NCI-H128 (cell line): ENCODE measurements around the gene NFAT5.

ENCODE experiments used
- DNase-seq: peaks from one replicate; lab custom pipeline; 2025; ENCODE audit not compliant: unreplicated experiment; lab: John Stamatoyannopoulos, UW

NFAT5 gene

GRCh38 chr16:69595127-69596036 is 29.6 kb downstream of the NFAT5 start:
- DNase-seq: no peak

GRCh38 chr16:69596801-69597200 is 31.0 kb downstream of the NFAT5 start:
- no peak for DNase-seq

GRCh38 chr16:69598045-69598444 is 32.3 kb downstream of the NFAT5 start:
- DNase-seq: no peak

GRCh38 chr16:69599731-69600130 is 34.0 kb downstream of the NFAT5 start:
- no peak for DNase-seq

- no peak for DNase-seq
Measured at GRCh38 chr16:69600202-69600601, 34.4 kb downstream of the NFAT5 start.

GRCh38 chr16:69601250-69601649 is 35.5 kb downstream of the NFAT5 start:
- no peak for DNase-seq

GRCh38 chr16:69606985-69607384 is 41.2 kb downstream of the NFAT5 start:
- no peak for DNase-seq

GRCh38 chr16:69607674-69608073 is 41.9 kb downstream of the NFAT5 start:
- no peak for DNase-seq

GRCh38 chr16:69610356-69610755 is 44.6 kb downstream of the NFAT5 start:
- DNase-seq: no peak

GRCh38 chr16:69611103-69611640 is 45.4 kb downstream of the NFAT5 start:
- no peak for DNase-seq

GRCh38 chr16:69613378-69614154 is 47.8 kb downstream of the NFAT5 start:
- no peak for DNase-seq

- no peak for DNase-seq
Measured at GRCh38 chr16:69615528-69615927, 49.8 kb downstream of the NFAT5 start.

- DNase-seq: no peak
Measured at GRCh38 chr16:69616082-69616481, 50.3 kb downstream of the NFAT5 start.

GRCh38 chr16:69618307-69618706 is 52.5 kb downstream of the NFAT5 start:
- DNase-seq: no peak

GRCh38 chr16:69618721-69619120 is 53.0 kb downstream of the NFAT5 start:
- no peak for DNase-seq

GRCh38 chr16:69619514-69619913 is 53.7 kb downstream of the NFAT5 start:
- no peak for DNase-seq

GRCh38 chr16:69620573-69620972 is 54.8 kb downstream of the NFAT5 start:
- DNase-seq: no peak

- DNase-seq: no peak
Measured at GRCh38 chr16:69621225-69621624, 55.5 kb downstream of the NFAT5 start.

GRCh38 chr16:69626256-69626655 is 60.5 kb downstream of the NFAT5 start:
- no peak for DNase-seq

- no peak for DNase-seq
Measured at GRCh38 chr16:69632828-69633227, 67.1 kb downstream of the NFAT5 start.

GRCh38 chr16:69633375-69633774 is 67.6 kb downstream of the NFAT5 start:
- no peak for DNase-seq
